Measurements from ENCODE around the gene MYCN. TPM values are rescaled to one million over a fixed set of nuclear protein-coding genes. Genes with fewer than 3 reads are reported as not detected.
A peak's percentile ranks its signal among the peaks of the same experiment; 100 is the strongest.

MYCN gene
- total and polyA plus RNA-seq, 2 of the 8 experiments (the other 6 are each of a cell fraction or from before 2014, with no cell fraction given), result 87.8 to 137 TPM

- TF ChIP-seq TCF12 (IDR thresholded peaks at IDR 0.05; ENCODE audit: low read depth, low read length) (no peak), POLR2A (IDR thresholded peaks at IDR 0.05; ENCODE audit: control extremely low read depth in 1 of 2, low read depth in 2 of 2, low read length in 2 of 2) (peak in 1 of 2 experiments; percentile 82; a peak in 2 of 3 replicates), ATF3 (IDR thresholded peaks at IDR 0.05; ENCODE audit: insufficient read depth, low read depth, low read length) (no peak), RFX5 (IDR thresholded peaks at IDR 0.05; ENCODE audit: borderline replicate concordance, low read depth, low read length) (no peak)
Observed at GRCh38 chr2:15941871-15942710, 1.7 kb downstream of the MYCN start (continued).
